ENCODE measurements around the gene SALL1. TPM values are rescaled to one million over a fixed set of nuclear protein-coding genes. Genes with fewer than 3 reads are reported as not detected.

The SALL1 gene
- total and polyA plus RNA-seq, 2 of the 8 experiments (the other 6 are each of a cell fraction or from before 2014, with no cell fraction given), result 33.7 to 56.8 TPM

GRCh38 chr16:51193879-51194278, 42.8 kb upstream of the SALL1 start:
- H2AK5ac ChIP-seq (ENCODE audit: low read depth, low read length), result no peak overlapping the region
- H4K8ac ChIP-seq (ENCODE audit: extremely low read depth, insufficient read depth, low read length), result no peak overlapping the region
- H3K79me2 ChIP-seq (ENCODE audit: control insufficient read depth in 1 of 2, insufficient read depth in 2 of 2, low read length in 2 of 2), result no peaks in the 10 kb centered on the region
- H2BK120ac ChIP-seq (replicated peaks; ENCODE audit: low read depth, low read length), result no peak overlapping the region
- H3K14ac ChIP-seq (ENCODE audit: insufficient read length), result no peak overlapping the region
- no peaks in the 10 kb centered on the region; a peak in 1 of 7 replicates for H3K27me3 ChIP-seq (replicated peaks in 1 of 4; ENCODE audit: control insufficient read depth in 3 of 4, extremely low read depth in 1 of 4, insufficient read depth in 3 of 4, low read length in 3 of 4)
- H3K9me3 ChIP-seq (ENCODE audit: insufficient read depth in 2 of 2, low read depth in 1 of 2, low read length in 1 of 2), result no peaks in the 10 kb centered on the region
- ChIA-PET CTCF (ENCODE audit: partially characterized antibody) (no interaction called here), POLR2A (ENCODE audit: partially characterized antibody) (no interaction called here)
- H2AFZ ChIP-seq (ENCODE audit: low read length), result no peak overlapping the region
- no peak overlapping the region for H3K23ac ChIP-seq (ENCODE audit: insufficient read length)
- no peak overlapping the region for H3K4ac ChIP-seq (replicated peaks; ENCODE audit: insufficient read length, low read depth, low read length)
- no peak overlapping the region for H3K4me2 ChIP-seq (ENCODE audit: insufficient read depth in 1 of 2, low read depth in 2 of 2, low read length in 2 of 2)
- TF ChIP-seq RAD21 (IDR thresholded peaks at IDR 0.05 in 1 of 2, conservative IDR thresholded peaks at IDR 0.05 in 1 of 2; ENCODE audit: low read depth in 2 of 2, low read length in 2 of 2), result peak in 1 of 2 experiments; percentile 28; a peak in 2 of 4 replicates
- TF ChIP-seq SIX5 (IDR thresholded peaks at IDR 0.05; ENCODE audit: low read depth, low read length), result no peak
- H2BK5ac ChIP-seq (ENCODE audit: low read depth, low read length), result no peak overlapping the region
- no peak overlapping the region for H3K27ac ChIP-seq (ENCODE audit: low read depth, low read length)
- no peak for FAIRE-seq
- no peaks in the 10 kb centered on the region for H3K79me1 ChIP-seq (ENCODE audit: low read depth, low read length)
- H3K18ac ChIP-seq (ENCODE audit: extremely low read depth, low read length), result no peak overlapping the region
- 84% methylated on average over 3 of the region's 3 CpGs; no CpG with 5 or more reads in 1 of the 2 experiments for WGBS, 2 experiments (ENCODE audit: extremely low coverage in 1 of 2, insufficient coverage in 1 of 2, insufficient read length in 1 of 2, insufficient replicate concordance in 2 of 2, low coverage in 1 of 2, low lambda C conversion rate in 2 of 2, missing lambda C conversion rate in 1 of 2)
- H3K56ac ChIP-seq (replicated peaks; ENCODE audit: insufficient read length, low read depth, low read length), result no peak overlapping the region
- H3K4me3 ChIP-seq (ENCODE audit: extremely low read depth in 1 of 4, insufficient read depth in 2 of 4, low read depth in 3 of 4, low read length in 4 of 4), result no peak overlapping the region
- no peak overlapping the region for H4K5ac ChIP-seq (ENCODE audit: insufficient read length, low read depth, low read length)
- H2BK12ac ChIP-seq (ENCODE audit: low read depth, low read length), result no peak overlapping the region
- no peak overlapping the region for H4K91ac ChIP-seq (replicated peaks; ENCODE audit: insufficient read length, low read length)
- H4K20me1 ChIP-seq (replicated peaks in 1 of 2; ENCODE audit: control insufficient read depth in 1 of 2, insufficient read depth in 2 of 2, low read length in 2 of 2), result no peaks in the 10 kb centered on the region
- no peak overlapping the region for H2BK20ac ChIP-seq (ENCODE audit: low read length)
- no peaks in the 10 kb centered on the region for H3K36me3 ChIP-seq (ENCODE audit: control insufficient read depth in 2 of 4, insufficient read depth in 4 of 4, low read length in 3 of 4)
- no peak overlapping the region for H2BK15ac ChIP-seq (ENCODE audit: low read length)
- DNase-seq (ENCODE audit: low read depth in 1 of 2, low spot score in 2 of 2), result no peak
- no peaks in the 10 kb centered on the region for H3K23me2 ChIP-seq (ENCODE audit: low read depth, low read length)
- H3K9ac ChIP-seq (replicated peaks in 1 of 4; ENCODE audit: extremely low read depth in 1 of 4, low read depth in 3 of 4, low read length in 3 of 4), result no peak overlapping the region
- H3K4me1 ChIP-seq (replicated peaks in 1 of 4; ENCODE audit: control insufficient read depth in 3 of 4, insufficient read depth in 4 of 4, low read length in 3 of 4), result no peaks in the 10 kb centered on the region

Data from H1 (cell line).